T-helper 17 cell (primary cell): ENCODE results near the gene DTNBP1. TPM values are rescaled to one million over a fixed set of nuclear protein-coding genes. Genes with fewer than 3 reads are reported as not detected.

Experiments used
- ATAC-seq: fragments of 150-1000 bp; cut with Tn5 transposase; 2 replicates; pipeline ENCODE4 v1.10.0; 2021; ENCODE audit warnings: mild to moderate bottlenecking, moderate library complexity
- DNase-seq, 3 donors: peaks; one replicate each; pipeline versions ENCODE4 v3.0.0 to v3.0.0-alpha.2; 2020 to 2021
- H3K9me3 ChIP-seq: one replicate; pipeline ENCODE4 v1.7.0; 2013; ENCODE audit warnings: low read length, mild to moderate bottlenecking; ENCODE audit not compliant: control insufficient read depth, poor library complexity, severe bottlenecking
- H3K27ac Mint-ChIP-seq: one replicate; pipeline ENCODE4 v1.8.0; 2022; ENCODE audit warnings: mild to moderate bottlenecking, moderate library complexity, mixed read lengths
- H3K27me3 Mint-ChIP-seq: one replicate; pipeline ENCODE4 v1.8.0; 2022; ENCODE audit warnings: mixed read lengths
- H3K36me3 Mint-ChIP-seq: one replicate; pipeline ENCODE4 v1.8.0; 2022; ENCODE audit warnings: low read depth, mixed read lengths
- H3K4me1 Mint-ChIP-seq: one replicate; pipeline ENCODE4 v1.8.0; 2022; ENCODE audit warnings: mild to moderate bottlenecking, mixed read lengths
- H3K4me3 Mint-ChIP-seq: one replicate; pipeline ENCODE4 v1.8.0; 2022; ENCODE audit warnings: mild to moderate bottlenecking, moderate library complexity, mixed read lengths
- total RNA-seq, 4 donors: library from RNA in 2 of 4; stranded (reverse) in 2 of 4; gene quantifications; one replicate each; pipeline ENCODE4 v1.2.3 and lab custom pipeline; 2022 to 2026

The DTNBP1 gene
- total RNA-seq, 2 donors from 2014 or later = 16.1 to 18.4 TPM

DNA sequence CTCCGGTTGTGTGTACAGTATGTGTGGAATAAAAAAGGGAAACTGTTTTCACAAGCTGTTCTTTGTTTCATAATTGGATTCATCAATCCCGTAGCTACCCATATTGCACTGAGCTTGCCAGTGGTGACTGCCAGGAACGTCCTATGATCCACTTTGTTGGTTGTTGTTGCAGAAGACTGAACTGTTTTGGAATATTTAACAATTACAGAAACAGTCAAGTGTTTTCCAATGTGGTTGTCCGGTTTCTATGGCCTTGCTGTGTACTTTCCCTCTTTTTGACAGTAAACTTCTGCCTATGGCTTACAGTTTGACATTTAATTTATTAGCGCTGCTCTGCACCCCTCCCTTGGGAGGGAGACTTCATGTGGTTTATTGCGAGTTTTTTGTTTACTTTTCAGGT lies 141.2 kb downstream of the DTNBP1 start:
- no peak for ATAC-seq
- peaks cover 3% of the 10 kb centered on the region for H3K36me3 Mint-ChIP-seq
- no peak overlapping the region for H3K27ac Mint-ChIP-seq

DNA sequence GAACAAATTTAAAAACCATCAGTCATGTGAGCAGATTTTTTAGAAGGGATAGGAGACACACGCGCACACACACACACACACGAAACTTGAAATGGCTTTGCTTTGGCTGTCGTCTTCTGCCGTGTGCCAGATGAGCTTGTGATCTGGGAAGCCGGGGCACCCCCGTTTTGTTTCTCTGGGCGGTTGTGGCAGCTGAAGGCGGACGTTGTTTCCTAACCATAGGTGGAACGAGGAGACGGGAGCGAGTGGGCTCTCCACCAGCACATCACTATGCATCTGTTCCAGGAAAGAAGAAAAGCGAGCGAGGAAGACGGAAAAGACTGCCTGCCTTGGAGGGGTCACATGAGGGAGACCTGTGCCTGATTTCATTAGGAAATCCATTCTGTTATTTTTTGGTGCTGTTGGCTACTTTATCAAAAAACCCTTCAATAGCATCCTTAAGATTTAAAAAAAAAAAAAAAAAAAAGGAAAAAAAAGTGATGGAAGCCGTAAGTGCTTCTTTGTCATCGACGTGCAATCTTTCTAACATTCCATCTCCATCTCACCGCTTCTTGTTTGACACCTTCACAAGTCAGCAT lies 142.1 kb downstream of the DTNBP1 start:
- DNase-seq = no peak
- H3K9me3 ChIP-seq = no peaks in the 10 kb centered on the region
- Mint-ChIP-seq H3K4me1 (peaks cover 2% of the 10 kb centered on the region), H3K27ac (peak overlapping the region; percentile 51), H3K36me3 (peaks cover 2% of the 10 kb centered on the region), H3K27me3 (no peaks in the 10 kb centered on the region), H3K4me3 (no peak overlapping the region)
- ATAC-seq = no peak

More for the DNA sequence above, 141.2 kb downstream of the DTNBP1 start:
- Mint-ChIP-seq H3K27me3 (no peaks in the 10 kb centered on the region), H3K4me3 (no peak overlapping the region), H3K4me1 (peaks cover 2% of the 10 kb centered on the region)
- H3K9me3 ChIP-seq = no peaks in the 10 kb centered on the region
- DNase-seq = no peak

DNA sequence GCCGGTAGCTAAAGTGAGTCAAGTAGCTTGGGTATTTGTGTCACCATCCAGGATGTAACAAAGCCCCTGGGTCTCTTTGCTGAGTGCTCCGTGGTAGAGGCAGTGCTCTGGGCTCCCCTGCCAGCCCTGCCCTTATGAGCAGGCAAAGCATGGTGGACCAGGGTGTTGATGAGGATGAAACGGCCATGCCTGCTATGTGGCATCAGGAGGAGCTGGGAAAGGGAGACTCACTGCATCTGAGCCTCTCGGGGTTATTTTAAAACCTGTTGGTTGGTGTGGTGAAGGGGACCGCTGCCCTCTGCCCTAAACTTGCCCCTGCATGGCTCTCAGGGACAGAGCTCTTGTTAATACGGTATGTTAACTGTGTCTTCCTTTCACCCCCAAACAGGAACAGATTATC lies 143.1 kb downstream of the DTNBP1 start:
- Mint-ChIP-seq H3K4me1 (peaks cover 6% of the 10 kb centered on the region), H3K4me3 (no peak overlapping the region), H3K36me3 (peaks cover 2% of the 10 kb centered on the region), H3K27me3 (no peaks in the 10 kb centered on the region), H3K27ac (peak overlapping the region; percentile 72)
- no peak for DNase-seq
- no peak for ATAC-seq
- no peaks in the 10 kb centered on the region for H3K9me3 ChIP-seq

DNA sequence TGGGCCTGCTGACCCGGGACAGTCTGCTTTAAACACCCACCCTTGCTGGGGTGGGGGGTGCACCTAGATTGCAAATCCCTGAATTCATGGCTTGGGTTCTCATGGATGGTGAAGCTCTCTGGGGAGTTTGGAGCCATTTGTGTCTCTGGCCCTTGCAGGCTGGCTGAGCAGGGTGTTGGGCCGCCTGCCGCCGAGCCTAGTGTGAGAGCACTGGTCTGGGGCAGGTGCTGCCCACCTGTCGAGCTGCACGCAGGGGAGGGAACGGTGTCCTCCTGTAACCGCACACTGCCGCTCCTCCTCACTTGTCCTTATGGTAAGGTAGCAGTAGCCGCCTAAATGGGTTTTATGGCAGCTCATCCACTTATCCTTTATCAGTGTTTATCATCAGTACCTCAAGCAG lies 143.9 kb downstream of the DTNBP1 start:
- DNase-seq (no peak), ATAC-seq (no peak)
- H3K4me3 Mint-ChIP-seq = no peak overlapping the region
- no peaks in the 10 kb centered on the region for H3K9me3 ChIP-seq
- peak overlapping the region; percentile 72 for H3K27ac Mint-ChIP-seq
- peaks cover 2% of the 10 kb centered on the region for H3K36me3 Mint-ChIP-seq
- peaks cover 8% of the 10 kb centered on the region for H3K4me1 Mint-ChIP-seq
- H3K27me3 Mint-ChIP-seq = no peaks in the 10 kb centered on the region

DNA sequence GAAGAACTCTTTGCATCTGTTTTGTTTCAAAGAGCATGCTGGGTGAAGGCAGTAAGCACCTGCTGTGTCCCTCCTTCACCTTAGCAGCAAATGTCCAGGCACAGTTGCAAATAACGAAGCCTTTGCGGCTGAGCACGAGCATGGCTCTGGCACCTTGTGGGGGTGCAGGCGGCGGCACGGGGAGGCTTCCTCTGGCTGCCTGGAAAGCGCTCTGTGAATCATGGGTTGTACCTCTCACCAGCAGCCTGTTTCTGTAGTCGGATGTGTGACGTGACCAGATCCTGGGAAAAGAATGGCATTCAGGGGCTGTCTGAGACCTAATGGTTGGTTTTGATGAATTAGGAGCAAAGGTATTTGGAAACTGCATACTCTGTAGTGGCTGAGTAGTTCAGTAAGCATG lies 144.8 kb downstream of the DTNBP1 start:
- peaks cover 4% of the 10 kb centered on the region for H3K36me3 Mint-ChIP-seq

DNA sequence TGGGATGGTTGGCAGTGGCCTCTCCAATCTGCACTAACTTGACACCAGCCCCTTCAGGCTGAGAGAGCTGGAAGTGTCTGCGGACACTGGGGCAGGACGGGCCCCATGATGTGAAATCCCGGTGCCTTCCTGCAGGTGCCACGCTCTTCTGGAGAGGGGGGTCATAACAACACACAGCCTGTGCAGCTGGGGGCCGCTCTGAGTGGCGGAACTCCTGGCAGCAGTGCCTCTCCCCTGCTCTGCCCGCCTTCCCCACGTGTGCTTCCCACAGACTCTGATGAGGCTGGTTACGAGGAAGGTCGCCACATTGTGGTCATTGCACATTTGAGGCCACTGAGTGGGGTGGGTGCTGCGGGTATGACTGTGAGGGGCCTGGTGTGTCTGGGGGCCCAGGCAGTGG lies 145.2 kb downstream of the DTNBP1 start:
- no peak for DNase-seq
- no peak overlapping the region for H3K4me3 Mint-ChIP-seq
- no peak overlapping the region for H3K27ac Mint-ChIP-seq
- ATAC-seq = no peak
- no peaks in the 10 kb centered on the region for H3K9me3 ChIP-seq
- peaks cover 10% of the 10 kb centered on the region for H3K4me1 Mint-ChIP-seq
- peaks cover 4% of the 10 kb centered on the region for H3K36me3 Mint-ChIP-seq
- no peaks in the 10 kb centered on the region for H3K27me3 Mint-ChIP-seq

More for the DNA sequence above, 144.8 kb downstream of the DTNBP1 start:
- H3K9me3 ChIP-seq = no peaks in the 10 kb centered on the region
- Mint-ChIP-seq H3K27me3 (no peaks in the 10 kb centered on the region), H3K4me1 (peaks cover 10% of the 10 kb centered on the region), H3K27ac (no peak overlapping the region), H3K4me3 (no peak overlapping the region)
- no peak for ATAC-seq
- no peak for DNase-seq

DNA sequence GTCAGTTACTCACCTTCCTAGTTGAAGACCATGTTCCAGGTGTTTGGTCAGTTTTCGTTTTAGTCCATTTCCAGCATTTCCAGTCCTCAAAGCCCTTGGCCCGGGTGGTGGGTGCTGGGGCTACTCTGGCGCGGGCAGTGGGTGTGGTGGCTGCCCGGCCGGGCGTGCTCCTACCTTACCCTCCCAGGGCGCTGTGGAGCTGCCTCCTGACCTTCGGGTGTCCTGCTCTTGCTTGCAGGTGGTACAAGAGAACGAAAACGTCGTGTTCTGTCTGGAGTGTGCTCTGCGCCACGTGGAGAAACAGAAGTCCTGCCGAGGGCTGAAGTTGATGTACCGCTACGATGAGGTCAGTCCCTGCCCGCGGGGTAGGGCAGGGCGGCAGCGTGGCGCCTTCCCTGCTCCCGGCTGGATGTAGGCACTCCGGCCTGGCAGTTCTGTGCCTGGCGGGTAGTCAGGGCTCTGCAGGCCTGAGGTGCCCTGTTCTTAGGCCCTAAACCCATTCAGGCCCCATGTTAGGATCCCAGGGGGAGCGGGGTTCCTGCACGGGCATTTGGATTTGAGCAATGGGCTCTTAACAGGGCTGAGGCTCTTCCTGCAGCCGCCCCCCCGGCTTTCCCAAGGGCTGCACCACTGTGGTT lies 145.8 kb downstream of the DTNBP1 start:
- ATAC-seq (no peak), DNase-seq (no peak)
- no peak overlapping the region for H3K27ac Mint-ChIP-seq
- H3K4me1 Mint-ChIP-seq = peaks cover 10% of the 10 kb centered on the region
- no peaks in the 10 kb centered on the region for H3K9me3 ChIP-seq
- no peak overlapping the region for H3K4me3 Mint-ChIP-seq
- H3K36me3 Mint-ChIP-seq = peaks cover 5% of the 10 kb centered on the region
- H3K27me3 Mint-ChIP-seq = no peaks in the 10 kb centered on the region

DNA sequence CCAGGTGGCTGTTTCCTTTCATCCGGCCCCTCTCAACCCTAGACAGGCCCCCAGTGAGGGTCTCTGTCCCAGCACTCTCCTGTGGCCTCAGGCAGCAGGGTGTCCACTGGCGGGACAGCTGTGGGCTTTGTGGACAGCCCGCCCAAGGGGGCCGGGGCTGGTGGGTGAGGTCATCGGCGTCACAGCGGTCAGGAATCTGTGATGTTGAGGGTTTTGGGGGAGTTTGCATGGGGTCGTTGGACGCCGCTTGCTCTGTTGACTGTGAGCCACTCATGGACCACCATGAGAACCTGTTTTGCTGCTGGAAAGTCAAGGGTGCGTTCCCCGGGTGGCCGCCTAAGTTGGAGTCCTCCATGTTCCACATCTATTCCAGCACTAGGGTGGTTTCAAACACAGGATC lies 146.4 kb downstream of the DTNBP1 start:
- peaks cover 10% of the 10 kb centered on the region for H3K4me1 Mint-ChIP-seq
- no peak overlapping the region for H3K4me3 Mint-ChIP-seq
- DNase-seq = no peak
- H3K9me3 ChIP-seq = no peaks in the 10 kb centered on the region
- peaks cover 6% of the 10 kb centered on the region for H3K36me3 Mint-ChIP-seq
- H3K27ac Mint-ChIP-seq = no peak overlapping the region
- ATAC-seq = no peak
- H3K27me3 Mint-ChIP-seq = no peaks in the 10 kb centered on the region

DNA sequence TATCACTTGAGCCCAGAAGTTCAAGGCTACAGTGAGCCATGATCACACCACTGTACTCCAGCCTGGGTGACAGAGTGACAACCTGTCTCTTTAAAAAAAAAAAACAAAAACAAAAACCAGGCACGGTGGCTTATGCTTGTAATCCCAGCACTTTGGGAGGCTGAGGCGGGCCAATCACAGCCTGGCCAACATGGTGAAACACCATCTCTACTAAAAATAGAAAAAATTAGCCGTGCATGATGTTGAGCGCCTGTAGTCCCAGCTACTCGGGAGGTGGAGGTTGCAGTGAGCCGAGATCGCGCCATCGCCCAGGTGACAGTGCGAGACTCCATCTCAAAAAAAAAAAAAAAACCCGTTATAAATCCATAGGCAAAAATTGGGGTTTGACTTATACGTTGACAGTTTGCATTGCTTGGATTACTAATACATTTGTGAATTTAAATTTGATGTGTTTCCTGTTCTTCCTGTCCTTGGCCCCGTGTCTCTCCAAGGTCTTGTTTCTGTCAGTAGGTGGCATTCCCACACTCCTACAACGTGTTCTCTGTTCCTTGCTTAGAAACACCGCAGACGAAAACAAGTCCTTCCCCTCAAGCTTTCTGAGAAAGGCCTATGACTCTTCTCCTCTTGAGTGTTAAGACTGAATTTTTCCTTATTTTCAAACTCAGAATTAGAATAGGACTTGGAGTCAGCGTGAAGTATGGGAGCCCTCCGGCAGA lies 147.0 kb downstream of the DTNBP1 start:
- no peaks in the 10 kb centered on the region for H3K9me3 ChIP-seq
- Mint-ChIP-seq H3K4me3 (no peak overlapping the region), H3K4me1 (peaks cover 10% of the 10 kb centered on the region), H3K27me3 (no peaks in the 10 kb centered on the region), H3K27ac (no peak overlapping the region), H3K36me3 (peaks cover 6% of the 10 kb centered on the region)
- DNase-seq (no peak), ATAC-seq (no peak)

DNA sequence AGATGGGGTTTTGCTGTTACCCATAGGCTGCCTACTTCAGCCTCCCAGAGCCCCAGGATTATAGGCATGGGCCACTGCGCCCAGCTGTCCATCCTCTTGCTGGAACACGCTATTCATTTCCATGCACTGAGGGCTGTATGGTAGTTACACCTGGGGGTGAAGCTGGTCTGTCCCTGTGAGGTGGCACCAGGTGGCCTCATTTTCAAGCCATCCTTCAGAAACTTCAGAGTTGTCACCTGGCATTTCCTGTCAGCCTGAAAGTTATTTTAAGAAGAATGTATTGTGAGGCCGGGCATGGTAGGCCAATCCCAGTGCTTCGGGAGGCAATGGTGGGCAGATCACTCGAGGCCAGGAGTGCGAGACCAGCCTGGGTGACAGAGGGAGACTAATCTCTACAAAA lies 147.6 kb downstream of the DTNBP1 start:
- H3K9me3 ChIP-seq = no peaks in the 10 kb centered on the region
- Mint-ChIP-seq H3K4me1 (peaks cover 8% of the 10 kb centered on the region), H3K36me3 (peaks cover 6% of the 10 kb centered on the region), H3K4me3 (peak overlapping the region; percentile 62), H3K27me3 (no peaks in the 10 kb centered on the region), H3K27ac (peak overlapping the region; percentile 76)
- ATAC-seq (no peak), DNase-seq (no peak)

DNA sequence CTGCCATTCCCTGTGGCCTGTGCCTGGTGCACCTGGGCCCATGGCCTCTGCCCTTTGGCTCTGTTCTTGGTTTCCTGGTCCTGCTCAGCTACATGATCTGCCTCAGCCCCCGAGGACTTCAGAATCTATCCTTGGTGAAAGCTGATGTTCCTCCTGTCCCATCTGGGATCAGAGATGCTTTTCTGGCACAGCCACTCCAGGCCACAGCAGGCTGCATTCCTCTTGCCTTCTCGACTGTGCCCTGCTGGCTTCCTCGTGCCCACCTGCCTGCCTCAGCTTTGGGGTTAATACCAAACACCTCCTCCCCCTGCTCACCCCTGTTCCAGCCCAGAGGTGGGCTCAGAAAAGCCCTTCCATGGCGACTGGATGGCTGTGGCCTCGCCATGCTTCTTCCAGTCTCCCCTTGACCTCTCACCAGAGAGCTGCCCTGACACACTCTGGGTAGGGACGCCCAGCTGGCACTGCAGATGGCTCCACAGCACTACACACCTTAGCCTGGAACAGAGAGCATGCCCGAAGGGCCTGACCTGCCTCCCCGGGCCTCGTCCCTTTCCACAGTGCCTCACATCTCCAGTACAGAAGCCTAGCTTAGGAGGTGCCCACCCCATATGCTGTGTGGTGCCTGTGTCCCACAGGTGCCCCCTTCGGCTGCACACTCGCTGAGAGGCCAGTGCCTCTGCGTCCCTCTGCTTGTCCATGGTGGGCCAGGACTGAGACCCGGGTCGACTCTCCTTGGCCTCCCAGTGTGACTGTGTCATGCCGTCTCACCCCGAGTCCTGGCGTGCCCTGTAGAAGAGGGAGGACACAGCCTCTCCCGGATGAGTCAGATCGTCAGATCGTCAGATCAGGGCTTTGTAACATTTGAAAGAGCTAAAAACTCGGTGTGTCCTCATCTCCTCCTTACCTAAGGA lies 148.8 kb downstream of the DTNBP1 start:
- Mint-ChIP-seq H3K27me3 (no peaks in the 10 kb centered on the region), H3K4me3 (peak overlapping the region; percentile 15), H3K27ac (peak overlapping the region; percentile 76), H3K36me3 (peaks cover 5% of the 10 kb centered on the region), H3K4me1 (peaks cover 8% of the 10 kb centered on the region)
- H3K9me3 ChIP-seq = no peaks in the 10 kb centered on the region
- ATAC-seq (no peak), DNase-seq (no peak)

DNA sequence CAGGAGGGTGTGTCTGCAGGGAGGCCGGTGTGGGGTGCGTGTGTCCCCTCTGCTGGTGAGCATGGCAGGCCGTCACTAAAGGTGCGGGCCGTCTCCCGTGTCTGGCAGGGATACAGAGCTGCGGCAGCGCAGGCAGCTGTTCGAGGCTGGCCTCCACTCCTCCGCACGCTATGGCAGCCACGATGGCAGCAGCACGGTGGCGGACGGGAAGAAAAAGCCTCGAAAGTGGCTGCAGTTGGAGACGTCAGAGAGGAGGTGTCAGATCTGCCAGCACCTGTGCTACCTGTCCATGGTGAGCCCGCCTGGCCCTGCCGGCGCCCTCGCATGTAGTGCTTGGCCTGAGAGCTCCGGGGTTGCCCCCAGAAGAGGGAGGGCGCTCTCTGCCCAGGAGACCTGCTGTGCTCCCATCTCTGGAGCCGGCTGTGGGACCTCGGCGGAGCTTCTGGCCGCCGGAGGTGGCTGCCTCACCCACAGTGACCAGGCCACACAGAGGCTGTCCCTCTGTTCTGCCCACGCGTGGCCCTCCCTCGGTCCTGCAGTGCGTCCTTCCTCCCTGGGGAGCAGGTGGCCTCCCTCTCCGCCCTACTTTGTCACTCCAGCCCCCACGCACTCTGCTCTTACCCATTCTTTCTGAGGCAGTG lies 149.6 kb downstream of the DTNBP1 start:
- no peak for ATAC-seq
- Mint-ChIP-seq H3K4me3 (peak overlapping the region; percentile 15), H3K27me3 (no peaks in the 10 kb centered on the region), H3K36me3 (peaks cover 5% of the 10 kb centered on the region), H3K4me1 (peaks cover 8% of the 10 kb centered on the region), H3K27ac (peak overlapping the region; percentile 67)
- no peak for DNase-seq
- no peaks in the 10 kb centered on the region for H3K9me3 ChIP-seq
